Measurements from ENCODE around the gene CNOT1.

CNOT1 gene

GRCh38 chr16:58515871-58516767, 113.5 kb downstream of the CNOT1 start:
- DNase-seq, result peak; percentile 41

- DNase-seq, result peak; percentile 66
Measured at GRCh38 chr16:58515125-58515870, 114.3 kb downstream of the CNOT1 start, which contains the start of gene SETD6. Gene SETD6 (plus strand): TSS chr16:58515517. CDS start chr16:58515538, 21 bp downstream.

- no peak for DNase-seq
Measured at GRCh38 chr16:58513874-58514273, 115.8 kb downstream of the CNOT1 start.

GRCh38 chr16:58511933-58512815, 117.5 kb downstream of the CNOT1 start:
- DNase-seq, result peak; percentile 83

GRCh38 chr16:58510776-58511628, 118.6 kb downstream of the CNOT1 start:
- DNase-seq, result no peak

GRCh38 chr16:58510097-58510775, 119.4 kb downstream of the CNOT1 start:
- no peak for DNase-seq

GRCh38 chr16:58509256-58510096, 120.2 kb downstream of the CNOT1 start:
- DNase-seq, result no peak

- DNase-seq, result no peak
Measured at GRCh38 chr16:58508671-58509251, 120.9 kb downstream of the CNOT1 start.

- no peak for DNase-seq
Measured at GRCh38 chr16:58507963-58508670, 121.5 kb downstream of the CNOT1 start.

GRCh38 chr16:58507195-58507962, 122.2 kb downstream of the CNOT1 start:
- no peak for DNase-seq

- no peak for DNase-seq
Measured at GRCh38 chr16:58506241-58507194, 123.1 kb downstream of the CNOT1 start.

- DNase-seq, result no peak
Measured at GRCh38 chr16:58503863-58504688, 125.5 kb downstream of the CNOT1 start.

- DNase-seq, result no peak
Measured at GRCh38 chr16:58503166-58503862, 126.3 kb downstream of the CNOT1 start.

GRCh38 chr16:58502217-58502921, 127.3 kb downstream of the CNOT1 start:
- DNase-seq, result no peak
